Activated CD8-positive, alpha-beta memory T cell treated with anti-CD3 and anti-CD28 coated beads for 48 hours (primary cell): ENCODE data around the gene PDLIM1.
"Not testable (repeated sequence)": the region's sequence is repeated elsewhere in the genome, so short reads cannot be mapped to it uniquely, and the experiment has no call there.

Source experiments
- DNase-seq, 3 experiments: peaks; one replicate each; pipeline ENCODE4 v3.0.0-alpha.2; 2020; ENCODE audit warnings: low read depth in 2 of 3, low spot score in 2 of 3

The PDLIM1 gene

DNA sequence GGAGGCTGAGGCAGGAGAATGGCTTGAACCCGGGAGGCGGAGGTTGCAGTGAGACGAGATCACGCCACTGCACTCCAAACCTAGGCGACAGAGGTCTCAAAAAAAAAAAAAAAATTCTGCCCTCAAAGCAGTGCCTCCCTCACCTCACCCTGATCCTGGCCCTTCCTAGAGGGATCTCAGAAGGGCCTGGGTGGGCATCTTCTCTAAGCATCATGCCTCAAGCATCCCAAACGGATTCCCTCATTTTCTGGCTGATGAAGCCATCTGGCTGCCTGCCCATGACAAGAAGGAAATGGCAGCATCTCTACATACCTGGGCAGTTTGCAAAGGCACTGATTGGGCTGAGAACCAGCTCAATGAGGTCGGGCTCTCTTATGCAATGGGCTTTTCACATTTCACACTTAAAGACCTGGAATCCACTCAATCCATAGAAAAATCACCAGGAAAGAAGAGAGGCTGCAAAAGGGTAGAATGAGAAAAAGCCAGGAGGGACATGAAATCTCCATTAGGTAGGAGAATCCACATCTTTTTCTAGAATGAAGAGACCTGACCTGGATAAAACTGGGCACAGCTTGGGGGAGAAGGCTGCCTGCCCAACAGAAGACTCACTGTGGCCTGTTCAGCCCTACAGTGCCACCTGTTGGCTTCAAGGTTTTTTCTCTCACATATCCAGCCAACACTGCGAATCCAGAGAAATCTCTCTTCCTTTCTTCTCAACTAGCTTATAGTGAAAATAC, 48.1 kb downstream of the PDLIM1 start:
- no peak for DNase-seq

DNA sequence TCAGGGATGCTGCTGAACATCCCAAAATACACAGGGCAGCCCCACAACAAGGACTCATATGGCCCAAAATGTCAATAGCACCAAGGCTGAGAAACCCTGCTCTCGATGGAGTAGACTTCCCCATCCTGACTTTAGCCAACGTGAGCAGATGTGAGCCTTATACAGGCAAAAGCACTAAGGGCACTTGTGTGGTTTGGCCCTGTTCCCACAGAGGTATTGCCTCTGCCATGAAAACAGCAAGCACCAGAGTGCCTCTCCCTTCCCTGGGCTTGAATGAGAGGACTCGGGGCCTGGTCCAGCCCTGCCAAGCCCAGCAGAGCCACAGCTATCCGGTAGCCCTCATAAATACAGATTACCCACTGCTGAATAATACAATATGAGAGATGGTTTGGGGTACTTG, 49.3 kb downstream of the PDLIM1 start:
- DNase-seq, result no peak

DNA sequence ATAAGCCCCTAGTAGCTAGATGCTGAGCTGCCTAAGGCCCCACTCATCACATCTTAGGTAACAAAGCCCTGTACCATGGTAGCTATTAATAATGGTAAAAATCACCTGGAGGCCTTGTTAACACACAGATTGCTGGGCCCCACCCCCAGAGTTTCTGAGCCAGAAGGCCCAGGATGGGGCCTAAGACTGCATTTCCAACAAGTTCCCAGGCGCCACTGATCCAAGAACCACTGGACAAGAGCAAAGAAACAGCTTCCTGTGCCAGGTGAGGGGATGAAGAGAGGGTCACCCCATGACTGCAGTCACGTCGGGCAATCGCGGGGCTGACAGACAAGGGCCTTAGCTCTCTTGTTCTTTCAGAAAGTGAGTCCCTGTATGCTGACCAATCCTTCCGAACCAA, 50.0 kb downstream of the PDLIM1 start:
- no peak for DNase-seq

DNA sequence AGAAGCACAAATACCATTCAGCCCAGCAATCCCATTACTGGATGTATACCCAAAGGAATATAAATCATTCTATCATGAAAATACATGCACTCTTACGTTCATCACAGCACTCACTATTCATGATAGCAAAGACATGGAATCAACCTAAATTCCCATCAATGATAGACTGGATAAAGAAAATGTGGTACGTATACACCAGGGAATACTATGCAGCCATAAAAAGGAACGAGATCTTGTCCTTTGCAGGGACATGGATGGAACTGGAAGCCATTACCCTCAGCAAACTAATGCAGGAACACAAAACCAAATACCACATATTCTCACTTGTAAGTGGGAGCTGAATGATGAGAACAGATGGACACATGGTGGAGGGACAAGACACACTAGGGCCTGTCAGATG, 50.7 kb downstream of the PDLIM1 start:
- not testable (repeated sequence) for DNase-seq

DNA sequence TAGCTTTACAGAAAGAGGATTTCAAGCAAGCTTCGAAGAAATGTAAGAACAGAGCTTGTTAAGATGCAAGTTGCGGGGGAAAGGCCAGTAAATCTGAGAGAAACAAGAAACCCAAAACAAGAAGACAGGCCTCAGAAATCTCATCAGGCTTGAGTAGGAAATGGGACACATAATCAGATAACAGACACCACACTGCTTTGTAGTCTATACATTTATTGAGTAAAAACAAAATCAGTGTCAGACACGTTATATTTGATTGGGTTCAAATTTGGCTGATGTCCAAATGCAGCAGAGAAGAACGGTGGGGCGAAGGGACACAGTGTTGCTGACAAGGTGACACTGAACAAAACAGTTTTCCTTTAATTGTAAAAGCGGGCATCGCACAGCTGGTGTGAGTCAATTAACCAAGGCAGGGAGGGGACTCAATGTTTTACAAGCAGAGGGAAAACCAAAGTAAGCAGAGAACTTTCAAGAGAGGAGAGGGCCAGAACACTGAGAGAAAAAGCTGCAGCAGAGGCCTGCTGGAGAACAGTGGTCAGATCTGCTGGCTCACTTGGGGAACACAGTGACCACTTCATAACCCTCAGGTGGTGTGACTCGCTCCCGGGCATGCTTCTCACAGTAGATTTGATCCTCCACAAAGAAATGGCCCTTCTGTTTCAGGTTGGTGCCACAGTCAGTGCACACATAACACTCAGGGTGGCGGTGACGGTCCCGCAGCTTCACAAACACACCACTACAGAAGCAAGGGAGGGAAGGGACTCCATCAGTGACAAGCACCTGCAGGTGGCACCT, 53.2 kb downstream of the PDLIM1 start:
- no peak for DNase-seq

DNA sequence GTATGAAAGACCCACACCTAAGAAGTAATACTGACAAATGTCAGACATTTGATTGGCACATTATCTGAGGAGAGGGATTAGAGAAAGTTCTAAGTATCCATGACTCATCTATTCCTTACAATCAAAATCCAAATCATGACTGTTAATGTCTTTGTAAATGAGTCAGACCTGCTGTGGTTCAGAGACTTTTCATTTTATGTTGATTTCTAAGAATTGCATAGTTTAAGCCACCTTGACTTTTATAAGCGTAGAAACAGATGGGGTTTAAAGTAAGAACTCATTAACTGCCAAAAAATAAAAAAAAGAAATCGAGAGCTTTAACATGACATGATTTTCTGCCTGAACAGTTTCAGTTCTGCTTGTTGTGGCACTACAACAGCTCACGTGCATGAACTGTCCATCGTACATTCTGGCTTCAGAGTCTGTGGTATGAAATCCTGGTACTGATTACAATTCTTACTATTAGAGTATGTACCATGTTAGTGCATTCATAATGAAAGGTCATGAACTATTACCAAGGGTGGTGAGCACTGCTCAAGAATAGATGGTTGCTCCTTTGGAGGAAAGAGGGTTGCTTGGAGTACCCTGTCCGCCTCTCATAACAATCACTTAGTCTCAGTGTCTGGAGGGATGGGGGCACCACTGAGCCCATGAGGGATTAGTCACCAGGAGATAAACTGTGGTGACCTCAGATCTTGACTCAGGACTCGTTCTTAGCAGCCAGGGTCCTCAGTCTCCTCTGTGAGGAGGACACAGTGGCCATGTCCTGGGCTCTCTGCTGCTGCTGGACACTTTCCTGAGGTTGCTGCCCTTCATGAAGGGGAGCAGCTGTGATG, 54.5 kb downstream of the PDLIM1 start:
- DNase-seq, result no peak

DNA sequence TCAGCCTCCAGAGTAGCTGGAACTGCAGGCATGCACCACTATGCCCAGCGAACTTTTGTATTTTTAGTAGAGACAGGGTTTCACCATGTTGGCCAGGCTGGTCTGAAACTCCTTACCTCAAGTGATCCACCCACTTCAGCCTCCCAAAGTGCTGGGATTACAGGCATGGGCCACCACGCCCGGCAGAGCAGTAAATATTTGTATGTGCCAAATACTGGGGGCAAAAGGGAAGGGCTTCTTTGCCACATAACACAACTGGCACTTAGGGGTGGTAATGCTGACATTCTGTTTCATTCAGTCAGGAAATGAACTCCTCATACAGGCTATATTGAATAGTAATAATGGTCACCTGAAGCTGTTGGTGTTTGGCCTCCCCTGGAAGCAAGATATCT, 55.1 kb downstream of the PDLIM1 start:
- DNase-seq, result no peak

DNA sequence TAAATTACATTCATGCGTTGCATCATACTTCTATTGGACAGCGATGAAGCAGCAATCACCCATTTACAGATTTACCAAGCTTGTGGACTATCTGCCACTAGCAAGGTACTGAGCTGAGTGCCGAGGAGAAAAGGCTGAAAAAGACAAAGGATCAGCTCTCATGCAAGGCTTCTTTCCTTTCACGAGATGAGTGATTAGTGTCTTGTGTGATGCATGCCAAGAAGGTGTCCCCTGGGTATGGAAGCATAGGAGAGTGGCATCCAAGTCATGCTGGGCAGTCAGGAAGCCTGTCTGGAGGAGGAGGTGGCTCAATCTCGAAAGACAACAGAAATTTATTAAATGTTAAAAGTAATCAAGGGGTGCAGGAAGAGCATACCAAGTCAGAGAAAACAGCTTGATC, 55.9 kb downstream of the PDLIM1 start:
- no peak for DNase-seq

DNA sequence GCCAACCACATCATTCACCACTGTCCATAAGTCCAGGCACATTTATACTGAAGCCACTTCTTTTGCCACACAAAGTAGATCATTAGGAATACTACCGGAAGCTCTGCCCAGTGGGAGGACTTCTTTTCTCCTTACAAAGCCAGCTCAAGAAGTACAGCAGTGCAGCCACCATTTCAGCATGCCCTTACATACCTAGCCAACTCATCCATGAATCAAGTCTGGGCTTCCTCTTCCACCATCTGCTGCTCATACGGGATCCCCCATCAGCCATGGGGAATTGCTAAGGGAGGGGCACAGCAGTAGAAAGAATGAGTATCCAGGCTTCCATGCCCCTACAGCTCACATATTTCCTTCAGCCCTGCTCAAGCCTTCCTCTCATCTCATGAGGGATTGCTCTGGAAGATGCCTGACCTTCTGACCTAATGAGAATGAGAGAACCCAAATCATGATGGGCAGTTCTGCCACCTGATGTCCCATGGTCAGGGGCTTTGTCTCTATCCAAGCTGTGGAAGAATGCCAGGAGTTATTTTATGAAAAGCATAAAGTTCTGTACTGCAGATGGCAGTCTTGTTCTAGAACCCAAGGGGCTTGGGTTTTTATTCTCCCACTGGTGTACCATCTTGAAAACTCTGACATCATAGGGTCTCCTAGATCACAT, 57.3 kb downstream of the PDLIM1 start:
- DNase-seq, result no peak

DNA sequence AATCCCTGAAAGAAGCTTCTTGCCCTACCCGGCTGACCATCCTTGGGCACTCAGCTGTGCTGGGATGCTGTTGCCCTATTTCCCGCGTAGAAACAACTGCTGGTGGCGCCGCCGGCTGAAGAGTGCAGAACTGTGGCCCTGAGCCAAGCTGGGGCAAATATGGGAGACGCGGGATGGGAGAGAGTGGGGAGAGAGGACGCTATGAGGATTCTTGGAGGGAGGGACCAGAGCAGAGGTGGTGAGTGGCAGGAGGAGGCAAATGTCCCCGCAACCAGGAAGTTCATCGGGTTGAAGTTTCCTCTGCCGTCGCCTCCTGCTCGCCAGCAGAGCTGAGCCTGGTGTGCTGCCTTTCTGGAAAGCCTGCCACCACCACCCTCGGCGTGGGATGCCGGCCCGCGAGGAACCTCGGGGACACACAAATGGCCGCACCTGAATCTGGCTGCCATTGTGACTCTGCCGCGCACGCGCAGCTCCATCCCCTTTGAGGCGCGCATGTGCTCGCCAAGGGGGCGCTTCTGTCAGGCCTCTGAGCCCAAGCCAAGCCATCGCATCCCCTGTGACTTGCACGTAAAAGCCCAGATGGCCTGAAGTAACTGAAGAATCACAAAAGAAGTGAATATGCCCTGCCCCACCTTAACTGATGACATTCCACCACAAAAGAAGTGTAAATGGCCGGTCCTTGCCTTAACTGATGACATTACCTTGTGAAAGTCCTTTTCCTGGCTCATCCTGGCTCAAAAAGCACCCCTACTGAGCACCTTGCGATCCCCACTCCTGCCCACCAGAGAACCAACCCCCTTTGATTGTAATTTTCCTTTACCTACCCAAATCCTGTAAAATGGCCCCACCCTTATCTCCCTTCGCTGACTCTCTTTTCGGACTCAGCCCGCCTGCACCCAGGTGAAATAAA, 59.9 kb downstream of the PDLIM1 start:
- peak in 1 of 3 experiments; percentile 31 for DNase-seq

DNA sequence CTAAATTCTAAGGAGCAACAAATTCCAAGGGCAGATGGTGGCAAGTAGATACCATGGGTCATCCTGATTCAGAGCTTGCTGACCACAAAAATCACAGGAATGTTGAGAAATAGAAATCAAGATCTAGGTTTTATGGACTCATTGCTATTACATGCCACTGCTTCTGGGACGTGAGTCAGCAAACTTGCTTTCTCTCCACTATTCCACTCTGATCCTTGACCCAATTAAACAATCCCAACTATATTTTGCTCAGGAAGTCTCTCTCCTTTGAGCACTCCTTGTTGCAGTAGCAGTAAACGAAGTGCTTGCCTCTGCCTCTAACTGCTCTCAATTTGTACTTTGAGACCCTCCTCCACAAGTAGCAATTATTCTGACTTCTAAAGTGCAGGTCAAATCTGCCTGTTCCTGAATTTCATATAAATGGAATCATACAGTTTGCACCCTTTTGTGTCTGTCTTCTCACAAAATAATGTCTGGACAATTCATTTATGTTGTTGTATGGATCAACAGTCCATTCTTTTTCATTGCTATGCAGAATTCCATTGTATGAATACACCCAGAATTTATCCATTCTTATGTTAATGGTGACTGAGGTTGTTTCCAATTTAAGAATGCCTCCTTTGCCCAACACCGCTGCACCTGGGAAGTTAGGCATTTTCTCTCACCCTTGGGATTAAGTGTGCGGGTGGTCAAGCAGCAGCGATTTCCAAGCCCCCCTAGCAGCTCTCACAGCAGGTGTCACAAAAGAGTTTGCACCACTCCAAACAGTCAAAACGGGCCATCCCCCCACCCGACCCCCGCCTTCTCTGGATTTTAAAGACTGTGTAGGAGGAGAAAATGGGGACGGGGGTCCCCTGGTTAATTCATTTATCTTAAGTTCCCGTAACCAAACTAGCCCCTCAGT, 60.8 kb downstream of the PDLIM1 start:
- DNase-seq, result no peak

DNA sequence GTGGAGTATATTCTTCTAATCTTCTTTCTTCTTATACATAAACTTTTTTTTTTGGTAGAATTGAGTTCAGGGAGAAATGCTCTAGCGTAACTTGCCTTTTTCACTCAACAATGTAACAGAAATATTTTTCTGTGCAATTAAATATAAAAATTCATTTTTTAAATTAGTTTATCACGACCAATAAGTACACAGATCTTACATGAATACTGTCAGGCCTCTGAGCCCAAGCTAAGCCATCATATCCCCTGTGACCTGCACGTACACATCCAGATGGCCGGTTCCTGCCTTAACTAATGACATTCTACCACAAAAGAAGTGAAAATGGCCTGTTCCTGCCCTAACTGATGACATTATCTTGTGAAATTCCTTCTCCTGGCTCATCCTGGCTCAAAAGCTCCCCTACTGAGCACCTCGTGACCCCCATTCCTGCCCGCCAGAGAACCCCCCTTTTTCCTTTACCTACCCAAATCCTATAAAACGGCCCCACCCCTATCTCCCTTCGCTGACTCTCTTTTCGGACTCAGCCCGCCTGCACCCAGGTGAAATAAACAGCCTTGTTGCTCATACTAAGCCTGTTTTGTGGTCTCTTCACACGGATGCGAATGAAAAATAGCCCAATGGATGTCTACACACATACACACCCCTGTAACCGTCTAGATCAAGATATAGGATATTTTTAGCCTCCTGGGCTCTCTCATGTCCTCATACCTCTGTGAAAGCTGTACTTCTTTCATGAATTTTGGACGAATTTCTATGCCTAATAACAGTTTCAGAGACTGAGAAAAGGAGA, 61.7 kb downstream of the PDLIM1 start:
- DNase-seq, result not testable (repeated sequence)

DNA sequence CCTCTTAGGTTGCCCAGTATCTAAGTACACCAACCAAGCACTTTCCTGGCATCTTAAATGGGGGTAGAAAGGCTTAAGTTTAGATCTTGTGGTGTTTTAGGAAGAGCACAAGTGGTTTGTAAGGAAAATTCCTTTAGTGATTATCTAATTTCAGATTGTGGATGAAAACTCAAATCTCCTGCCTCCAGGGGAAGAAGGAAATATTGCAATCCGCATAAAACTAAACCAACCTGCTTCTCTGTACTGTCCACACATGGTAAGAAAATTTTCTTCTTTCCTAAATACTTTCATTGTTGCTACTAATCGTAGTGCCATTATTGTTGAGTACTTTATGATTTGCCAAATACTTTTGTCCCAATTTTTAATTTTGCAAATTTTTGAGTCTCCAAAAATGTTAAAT, 65.7 kb downstream of the PDLIM1 start:
- DNase-seq, result no peak

DNA sequence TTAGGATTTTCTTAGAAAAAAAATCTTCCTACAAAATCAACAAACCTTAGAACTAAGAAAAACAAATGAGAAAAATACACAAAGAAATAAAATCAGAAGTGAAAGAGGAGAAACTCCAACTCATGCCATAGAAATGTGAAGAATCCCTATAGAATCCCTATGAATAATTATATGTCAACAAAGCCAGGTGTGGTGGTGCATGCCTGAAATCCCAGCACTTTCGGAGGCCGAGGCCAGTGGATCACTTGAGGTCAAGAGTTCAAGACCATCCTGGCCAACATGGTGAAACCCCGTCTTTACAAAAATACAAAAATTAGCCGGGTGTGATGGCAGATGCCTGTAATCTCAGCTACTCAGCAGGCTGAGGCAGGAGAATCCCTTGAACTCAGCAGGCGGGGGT, 69.7 kb downstream of the PDLIM1 start:
- no peak for DNase-seq

DNA sequence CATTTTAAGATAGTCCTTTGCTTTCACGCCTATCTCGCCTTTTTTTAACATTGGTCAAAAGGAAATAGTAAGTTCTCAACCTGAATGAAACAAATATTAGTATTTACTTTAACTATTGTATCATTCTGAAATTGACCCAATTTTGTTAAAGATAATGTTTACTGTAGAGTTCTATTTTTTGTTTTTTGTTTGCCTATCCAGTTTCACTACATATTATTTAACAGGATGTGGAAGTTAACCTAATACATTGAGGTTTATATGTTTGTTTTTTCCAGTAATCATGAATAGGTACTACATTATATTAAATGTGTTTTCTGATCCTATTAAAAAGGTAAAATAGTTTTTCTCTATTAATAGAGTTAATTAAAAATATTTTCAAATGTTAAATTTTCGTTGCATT, 70.3 kb downstream of the PDLIM1 start:
- no peak for DNase-seq

DNA sequence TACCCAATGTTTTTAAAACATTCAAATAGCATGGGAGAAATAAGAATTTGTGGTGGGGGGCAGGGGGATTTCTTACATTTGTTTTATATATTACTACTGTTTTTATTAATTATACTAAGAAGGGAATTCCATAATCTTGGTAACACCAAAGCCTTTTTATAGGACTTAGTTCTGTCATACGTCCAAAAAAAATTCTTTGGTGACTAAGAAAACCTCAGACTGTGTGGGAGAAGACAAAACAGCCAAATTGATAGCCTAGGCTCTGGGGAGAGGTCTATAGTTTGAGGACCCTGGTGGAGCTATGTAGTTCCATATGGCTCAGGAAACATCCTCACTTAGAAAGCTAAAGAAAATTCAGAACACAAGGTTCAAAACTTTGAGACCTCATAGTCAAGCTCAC, 73.3 kb downstream of the PDLIM1 start:
- no peak for DNase-seq

DNA sequence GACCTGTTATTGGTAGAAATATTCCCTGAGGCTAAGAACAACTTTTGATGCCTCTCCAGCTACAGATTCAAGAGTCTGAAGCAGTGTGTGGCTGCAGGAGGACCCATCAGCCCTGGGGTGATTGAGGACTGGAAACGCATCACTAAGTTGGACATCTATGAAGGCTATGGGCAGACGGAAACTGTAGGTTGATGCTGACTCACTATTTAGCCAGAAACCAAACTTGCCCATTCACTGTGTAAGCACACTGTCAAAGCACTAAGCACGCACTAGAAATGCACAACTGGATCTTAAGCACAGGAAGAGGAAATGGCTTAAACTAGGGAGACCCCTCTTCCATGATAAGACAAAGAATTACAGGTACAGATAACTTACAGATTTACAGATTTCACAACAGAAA, 76.0 kb downstream of the PDLIM1 start:
- no peak for DNase-seq

DNA sequence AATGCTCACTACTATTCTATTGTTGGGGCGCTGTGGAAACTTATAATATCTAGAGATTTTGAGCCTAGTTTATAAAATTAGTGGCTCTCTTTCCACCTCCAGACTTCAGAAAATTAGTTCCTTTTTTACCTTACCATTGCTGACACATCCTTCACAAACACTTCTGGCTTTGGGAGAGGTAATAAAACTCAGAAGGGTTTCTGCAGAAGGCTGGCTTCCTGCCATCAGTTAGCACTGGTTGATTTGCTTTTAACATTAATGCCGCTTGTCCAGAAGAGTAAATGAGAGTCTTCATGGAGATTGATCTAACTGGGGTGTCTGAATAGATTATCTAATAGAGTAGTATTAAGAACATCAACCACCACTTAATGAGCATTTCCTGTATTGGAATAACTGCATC, 76.4 kb downstream of the PDLIM1 start:
- no peak for DNase-seq
